Measurements from ENCODE around the gene MRTFB. TPM values are rescaled to one million over a fixed set of nuclear protein-coding genes. Genes with fewer than 3 reads are reported as not detected.
"Not testable (repeated sequence)": the region's sequence is repeated elsewhere in the genome, so short reads cannot be mapped to it uniquely, and the experiment has no call there.

MRTFB gene
- polyA plus RNA-seq, result 10 to 100 TPM in 2 of 3 donors, 1 to 10 TPM in 1; 6.4 to 14.0 (median 10.6) TPM

GRCh38 chr16:14070877-14071575 lies at the start of gene MRTFB:
TSS of gene MRTFB (plus strand) at chr16:14071319. CDS start at chr16:14140607, 69,288 bp downstream.
- 0 to 1% (median 1%) methylated on average over 26 to 86 of the region's 86 CpGs for WGBS, 3 donors
- no peak within 1 kb of the TSS for H3K27ac ChIP-seq (ENCODE audit: low read depth, low read length)

DNA sequence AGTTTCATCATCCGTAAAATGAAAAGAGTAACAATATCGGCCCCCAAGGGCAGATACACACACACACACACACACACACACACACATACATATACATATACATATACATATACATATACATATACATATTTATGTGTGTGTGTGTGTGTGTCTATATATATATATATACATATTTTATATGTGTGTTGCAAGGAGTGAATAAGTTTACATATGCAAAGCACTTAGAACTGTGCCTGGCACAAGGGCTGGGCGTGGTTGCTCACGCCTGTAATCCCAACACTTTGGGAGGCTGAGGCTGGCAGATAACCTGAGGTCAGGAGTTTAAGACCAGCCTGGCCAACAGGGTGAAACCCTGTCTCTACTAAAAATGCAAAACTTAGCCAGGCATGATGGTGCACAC lies 47.6 kb upstream of the MRTFB start:
- 80 to 97% (median 94%) methylated on average over 4 of the region's 4 CpGs for WGBS, 3 donors
- not testable (repeated sequence) for H3K27ac ChIP-seq (ENCODE audit: low read depth, low read length)

DNA sequence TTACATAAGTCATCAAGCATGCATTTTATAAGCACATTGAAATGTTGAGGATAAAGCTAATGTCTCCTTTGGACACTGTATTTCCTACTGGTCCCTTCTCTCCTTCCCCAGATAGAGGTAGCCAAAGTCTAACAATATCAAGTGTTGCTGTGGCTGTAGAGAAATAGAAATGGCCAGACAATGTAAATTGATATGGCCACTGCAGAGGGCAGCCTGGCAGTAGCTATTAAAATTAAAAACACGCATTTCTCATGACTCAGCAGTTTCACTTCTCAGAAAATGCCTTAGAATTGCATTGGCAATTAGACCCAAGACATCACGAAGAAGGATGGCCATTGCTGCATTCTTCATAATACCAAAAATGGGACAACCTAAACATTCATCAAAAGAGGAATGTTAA lies 46.8 kb upstream of the MRTFB start:
- no peak overlapping the region for H3K27ac ChIP-seq (ENCODE audit: low read depth, low read length)
- WGBS, 3 donors, result 20 to 34% (median 23%) methylated on average over 2 of the region's 2 CpGs

GRCh38 chr16:14026572-14027285 lies 44.4 kb upstream of the MRTFB start:
- H3K27ac ChIP-seq (ENCODE audit: low read depth, low read length), result no peak overlapping the region
- 92 to 95% (median 95%) methylated on average over 3 of the region's 3 CpGs for WGBS, 3 donors

DNA sequence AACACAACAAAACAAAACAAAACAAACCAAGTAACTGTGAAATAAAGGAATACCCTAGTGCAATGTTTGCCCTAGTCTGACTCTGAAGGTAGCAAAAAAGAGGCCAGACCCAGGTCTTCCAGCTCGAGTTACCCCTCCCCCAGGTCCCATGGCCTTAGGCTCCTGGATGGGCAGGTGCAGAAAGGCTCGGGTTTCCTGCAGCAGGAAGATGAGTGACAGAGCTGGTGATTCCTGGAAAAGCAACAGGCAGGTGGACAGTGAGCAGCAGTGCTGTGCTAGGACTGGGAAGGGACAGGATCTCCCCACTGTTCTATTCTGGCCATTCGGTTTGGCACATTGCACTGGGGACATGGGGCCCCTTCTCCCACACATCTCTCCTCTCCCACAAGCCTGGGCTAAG lies 42.9 kb upstream of the MRTFB start:
- no peak overlapping the region for H3K27ac ChIP-seq (ENCODE audit: low read depth, low read length)
- 65 to 74% (median 74%) methylated on average over 3 of the region's 3 CpGs for WGBS, 3 donors

DNA sequence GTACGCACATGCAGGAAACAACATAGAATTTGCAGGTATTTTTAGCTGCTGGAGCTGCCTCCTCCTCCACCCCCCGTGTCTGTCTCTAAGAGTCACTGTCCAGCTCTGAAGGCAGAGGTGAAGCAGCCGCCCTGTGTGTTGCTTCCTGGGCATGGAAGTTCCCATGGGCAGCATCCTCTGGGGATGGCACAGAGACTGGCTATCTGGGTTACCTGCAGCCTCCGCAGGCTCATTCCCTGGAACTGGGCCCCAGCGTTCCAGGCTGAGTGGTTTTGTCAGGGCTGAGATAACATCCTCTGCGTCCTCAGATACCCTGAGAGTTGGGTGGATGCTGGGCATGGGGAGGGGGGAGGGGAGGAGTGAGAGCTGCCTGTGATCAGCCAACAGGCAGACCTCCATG lies 41.5 kb upstream of the MRTFB start:
- WGBS, 3 donors, result 45 to 60% (median 54%) methylated on average over 6 of the region's 6 CpGs
- H3K27ac ChIP-seq (ENCODE audit: low read depth, low read length), result no peak overlapping the region

GRCh38 chr16:14035092-14035491 lies 36.0 kb upstream of the MRTFB start:
- H3K27ac ChIP-seq (ENCODE audit: low read depth, low read length), result no peak overlapping the region
- 88 to 90% (median 88%) methylated on average over 5 of the region's 5 CpGs for WGBS, 3 donors

- 91 to 97% (median 94%) methylated on average over 7 of the region's 7 CpGs for WGBS, 3 donors
- H3K27ac ChIP-seq (ENCODE audit: low read depth, low read length), result no peak overlapping the region
Measured at GRCh38 chr16:14036889-14037288, 34.2 kb upstream of the MRTFB start.

GRCh38 chr16:14037960-14038359 lies 33.2 kb upstream of the MRTFB start:
- no peak overlapping the region for H3K27ac ChIP-seq (ENCODE audit: low read depth, low read length)
- 95 to 98% (median 95%) methylated on average over 3 of the region's 3 CpGs for WGBS, 3 donors

- WGBS, 3 donors, result 69 to 89% (median 75%) methylated on average over 4 of the region's 4 CpGs
- no peak overlapping the region for H3K27ac ChIP-seq (ENCODE audit: low read depth, low read length)
Measured at GRCh38 chr16:14041164-14041563, 30.0 kb upstream of the MRTFB start.

- no peak overlapping the region for H3K27ac ChIP-seq (ENCODE audit: low read depth, low read length)
- 65 to 82% (median 72%) methylated on average over 10 of the region's 10 CpGs for WGBS, 3 donors
Measured at GRCh38 chr16:14042706-14043105, 28.4 kb upstream of the MRTFB start.

DNA sequence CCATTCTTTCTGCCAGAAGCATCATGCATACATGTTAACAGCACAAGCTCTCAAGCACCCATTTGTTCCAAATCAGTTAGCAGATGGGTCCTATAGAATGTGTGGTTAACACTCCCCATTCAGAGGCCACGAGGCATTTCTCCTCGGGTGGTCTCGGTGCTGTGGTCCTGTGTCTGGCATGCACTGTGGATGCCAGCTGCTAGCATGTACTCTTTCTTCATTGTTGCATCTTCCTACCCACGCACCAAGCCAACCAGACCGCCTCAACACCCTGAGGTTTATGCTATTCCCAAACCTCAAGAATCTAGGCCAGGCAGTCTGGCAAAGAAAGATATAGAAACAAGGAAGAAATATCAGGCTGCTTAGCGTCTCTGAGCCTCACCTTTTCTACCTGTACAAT lies 27.8 kb upstream of the MRTFB start:
- 85 to 87% (median 87%) methylated on average over 6 of the region's 6 CpGs for WGBS, 3 donors

GRCh38 chr16:14043793-14044192 lies 27.3 kb upstream of the MRTFB start:
- peak overlapping the region; percentile 9 for H3K27ac ChIP-seq (ENCODE audit: low read depth, low read length)
- WGBS, 3 donors, result 88 to 97% (median 93%) methylated on average over 6 of the region's 6 CpGs

More for the DNA sequence above, 27.8 kb upstream of the MRTFB start:
- H3K27ac ChIP-seq (ENCODE audit: low read depth, low read length), result no peak overlapping the region

GRCh38 chr16:14047121-14047859 lies 23.8 kb upstream of the MRTFB start:
- 81 to 86% (median 86%) methylated on average over 6 of the region's 6 CpGs for WGBS, 3 donors

DNA sequence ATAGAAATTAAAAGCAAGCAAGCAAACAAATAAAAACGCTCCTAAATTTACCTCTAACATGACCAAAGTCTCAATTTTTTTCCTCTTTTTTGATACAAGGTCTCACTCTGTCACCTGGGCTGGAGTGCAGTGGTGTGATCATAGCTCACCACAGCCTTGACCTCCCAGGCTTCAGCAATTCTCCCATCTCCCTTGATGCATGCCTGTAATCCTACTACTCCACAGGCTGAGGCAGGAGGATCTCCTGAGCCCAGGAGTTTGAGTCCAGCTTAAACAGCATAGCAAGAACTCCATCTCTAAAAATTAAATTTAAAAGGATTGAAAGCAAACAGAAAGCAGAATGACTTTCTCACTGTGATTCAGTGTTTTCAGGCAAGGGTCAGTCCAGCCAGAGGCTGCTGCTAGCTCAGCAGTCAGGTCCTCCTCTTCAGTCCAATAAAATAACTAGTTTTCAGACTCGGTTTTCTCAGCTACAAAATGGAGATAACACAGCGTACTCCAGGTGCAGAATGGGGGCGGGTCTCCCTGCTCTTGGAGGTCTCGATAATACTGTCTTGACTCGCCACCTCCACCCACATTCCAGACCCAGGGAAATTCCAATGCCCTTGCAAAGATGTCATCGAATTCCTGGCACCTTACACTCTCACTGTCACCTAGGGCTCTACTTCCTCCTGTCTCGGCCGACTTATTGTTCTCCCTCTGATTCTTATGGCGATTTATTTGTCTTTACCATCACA lies 20.7 kb upstream of the MRTFB start:
- 54 to 60% (median 56%) methylated on average over 10 of the region's 10 CpGs for WGBS, 3 donors
- H3K27ac ChIP-seq (ENCODE audit: low read depth, low read length), result no peak overlapping the region

More at GRCh38 chr16:14047121-14047859, 23.8 kb upstream of the MRTFB start:
- H3K27ac ChIP-seq (ENCODE audit: low read depth, low read length), result not testable (repeated sequence)

- no peak overlapping the region for H3K27ac ChIP-seq (ENCODE audit: low read depth, low read length)
- 93 to 95% (median 94%) methylated on average over 5 of the region's 5 CpGs for WGBS, 3 donors
Measured at GRCh38 chr16:14051103-14051729, 19.9 kb upstream of the MRTFB start.

DNA sequence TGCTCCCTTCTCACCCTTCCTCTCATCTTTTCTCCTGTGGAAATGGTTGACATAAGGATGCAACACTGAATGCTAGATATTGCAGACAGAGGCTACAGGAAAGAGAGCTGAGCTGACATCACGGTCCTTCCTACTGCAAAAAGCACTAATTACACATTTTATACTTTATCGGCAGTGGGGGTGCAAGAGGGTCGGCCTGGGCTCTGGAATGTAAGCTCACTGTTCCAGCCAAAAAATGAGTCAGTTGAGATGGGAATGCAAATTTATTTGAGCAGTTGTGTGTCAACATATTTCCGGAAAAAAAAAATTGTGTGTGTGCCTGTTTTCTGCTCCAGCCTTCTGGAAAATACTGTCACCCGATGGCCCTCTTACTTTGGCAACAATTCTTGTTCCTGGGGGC lies 14.1 kb upstream of the MRTFB start:
- no peak overlapping the region for H3K27ac ChIP-seq (ENCODE audit: low read depth, low read length)

DNA sequence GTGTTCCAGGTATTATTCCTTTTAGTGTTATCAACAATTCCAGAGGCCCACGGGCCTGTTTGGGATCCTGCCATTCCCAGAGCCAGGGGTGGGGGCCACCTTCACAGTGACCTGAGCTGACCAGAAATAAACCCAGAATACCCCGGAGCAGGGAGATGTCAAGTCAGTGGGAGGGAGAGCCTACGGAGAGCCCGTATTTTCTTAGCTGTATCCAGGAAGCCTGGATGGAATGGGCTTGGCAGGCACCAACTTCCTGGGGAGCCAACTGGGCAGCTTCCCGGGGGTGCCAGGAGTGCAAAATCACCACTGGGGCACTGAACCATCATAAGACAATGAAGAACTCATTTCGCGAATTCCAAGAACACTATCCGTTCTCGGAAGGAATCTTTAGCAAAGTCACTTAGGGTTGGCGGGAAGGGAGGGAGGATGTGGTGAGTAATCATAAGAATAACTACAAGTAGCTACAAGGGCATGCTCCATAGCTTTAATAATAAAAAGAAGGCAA lies 13.2 kb upstream of the MRTFB start:
- peak overlapping the region; percentile 81 for H3K27ac ChIP-seq (ENCODE audit: low read depth, low read length)
- 62 to 73% (median 67%) methylated on average over 10 of the region's 10 CpGs for WGBS, 3 donors

More for the DNA sequence above, 14.1 kb upstream of the MRTFB start:
- 51 to 61% (median 59%) methylated on average over 5 of the region's 5 CpGs for WGBS, 3 donors
